ENCODE measurements around the gene TSC22D1. TPM values are rescaled to one million over a fixed set of nuclear protein-coding genes. Genes with fewer than 3 reads are reported as not detected.
A peak's percentile ranks its signal among the peaks of the same experiment; 100 is the strongest.

Gene TSC22D1
- polyA plus RNA-seq, 1 donor (not counting 4 experiments of a cell fraction or from before 2014, with no cell fraction given) = 177 TPM

DNA sequence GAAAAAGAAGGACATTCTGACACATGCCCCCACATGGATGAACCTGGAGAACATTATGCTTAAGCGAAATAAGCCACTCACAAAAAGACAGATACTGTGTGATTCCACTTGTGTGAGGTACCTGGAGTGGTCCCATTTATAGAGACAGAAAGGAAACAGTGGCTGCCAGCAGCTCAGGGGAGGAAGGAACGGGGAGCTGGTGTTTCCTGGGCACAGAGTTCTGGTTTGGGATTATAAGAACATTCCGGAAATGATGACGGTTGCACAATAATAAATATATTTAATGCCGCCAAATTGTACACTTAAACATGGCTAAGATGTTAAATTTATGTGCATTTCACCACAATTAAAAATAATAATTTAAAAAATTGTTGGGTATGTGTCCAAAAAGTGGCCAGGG, 169.5 kb downstream of the TSC22D1 start:
- Histone ChIP-seq H3K4me1 (ENCODE audit: control insufficient read depth, extremely low read depth, insufficient read depth, low read length) (peaks cover 23% of the 10 kb centered on the region), H3K9me3 (ENCODE audit: control insufficient read depth, low read depth, low read length) (no peaks in the 10 kb centered on the region), H3K9me1 (ENCODE audit: control insufficient read depth, extremely low read depth, insufficient read depth, low read length) (no peaks in the 10 kb centered on the region), H3K79me2 (ENCODE audit: control insufficient read depth, insufficient read depth, low read length) (no peaks in the 10 kb centered on the region), H3K4me3 (ENCODE audit: control insufficient read depth in 2 of 3, extremely low read depth in 1 of 3, insufficient read depth in 2 of 3, low read depth in 1 of 3, low read length in 3 of 3) (no peak overlapping the region), H2AFZ (ENCODE audit: control insufficient read depth, low read length) (no peak overlapping the region), H3K27ac (ENCODE audit: control insufficient read depth, insufficient read depth, low read length) (no peak overlapping the region), H4K20me1 (ENCODE audit: control insufficient read depth, extremely low read depth, insufficient read depth, low read length) (no peaks in the 10 kb centered on the region), H3K36me3 (ENCODE audit: control insufficient read depth in 2 of 2, extremely low read depth in 1 of 2, insufficient read depth in 2 of 2, low read length in 2 of 2) (no peaks in the 10 kb centered on the region), H3K27me3 (ENCODE audit: control insufficient read depth, extremely low read depth, insufficient read depth, low read length) (no peaks in the 10 kb centered on the region), H3K4me2 (ENCODE audit: control insufficient read depth, extremely low read depth, insufficient read depth, low read depth, low read length) (no peak overlapping the region), H3K9ac (ENCODE audit: control insufficient read depth, extremely low read depth, insufficient read depth, low read length) (no peak overlapping the region)
- FAIRE-seq = no peak
- dilution Hi-C loops (cut with MboI; ENCODE audit: extremely low pct_ligation_motif_present, low sequenced_read_pairs) = no loop called here
- no peak for TF ChIP-seq EZH2 (IDR thresholded peaks at IDR 0.05; ENCODE audit: low read length)
- no peak for TF ChIP-seq CTCF (optimal IDR thresholded peaks at IDR 0.05 in 1 of 3, IDR thresholded peaks at IDR 0.05 in 1 of 3, conservative IDR thresholded peaks at IDR 0.05 in 1 of 3; ENCODE audit: extremely low read depth in 1 of 3, insufficient read depth in 2 of 3, low read length in 3 of 3)
- no peak for DNase-seq (ENCODE audit: low read depth, low spot score)

GRCh38 chr13:44404261-44405132, 171.6 kb downstream of the TSC22D1 start:
- TF ChIP-seq CTCF (optimal IDR thresholded peaks at IDR 0.05 in 1 of 3, IDR thresholded peaks at IDR 0.05 in 1 of 3, conservative IDR thresholded peaks at IDR 0.05 in 1 of 3; ENCODE audit: extremely low read depth in 1 of 3, insufficient read depth in 2 of 3, low read length in 3 of 3) = no peak
- TF ChIP-seq EZH2 (IDR thresholded peaks at IDR 0.05; ENCODE audit: low read length) = no peak
- Histone ChIP-seq H3K27me3 (ENCODE audit: control insufficient read depth, extremely low read depth, insufficient read depth, low read length) (no peaks in the 10 kb centered on the region), H4K20me1 (ENCODE audit: control insufficient read depth, extremely low read depth, insufficient read depth, low read length) (no peaks in the 10 kb centered on the region), H3K9ac (ENCODE audit: control insufficient read depth, extremely low read depth, insufficient read depth, low read length) (no peak overlapping the region), H3K4me3 (ENCODE audit: control insufficient read depth in 2 of 3, extremely low read depth in 1 of 3, insufficient read depth in 2 of 3, low read depth in 1 of 3, low read length in 3 of 3) (no peak overlapping the region), H3K36me3 (ENCODE audit: control insufficient read depth in 2 of 2, extremely low read depth in 1 of 2, insufficient read depth in 2 of 2, low read length in 2 of 2) (no peaks in the 10 kb centered on the region), H3K4me2 (ENCODE audit: control insufficient read depth, extremely low read depth, insufficient read depth, low read depth, low read length) (peak overlapping the region; percentile 81), H3K27ac (ENCODE audit: control insufficient read depth, insufficient read depth, low read length) (no peak overlapping the region), H3K9me3 (ENCODE audit: control insufficient read depth, low read depth, low read length) (no peaks in the 10 kb centered on the region), H3K9me1 (ENCODE audit: control insufficient read depth, extremely low read depth, insufficient read depth, low read length) (no peaks in the 10 kb centered on the region), H3K79me2 (ENCODE audit: control insufficient read depth, insufficient read depth, low read length) (no peaks in the 10 kb centered on the region), H2AFZ (ENCODE audit: control insufficient read depth, low read length) (no peak overlapping the region), H3K4me1 (ENCODE audit: control insufficient read depth, extremely low read depth, insufficient read depth, low read length) (peaks cover 23% of the 10 kb centered on the region)
- DNase-seq (ENCODE audit: low read depth, low spot score) = no peak
- dilution Hi-C loops (cut with MboI; ENCODE audit: extremely low pct_ligation_motif_present, low sequenced_read_pairs) = no loop called here
- FAIRE-seq = no peak

Measured in keratinocyte (primary cell).